ENCODE data around the gene MOK. TPM values are rescaled to one million over a fixed set of nuclear protein-coding genes. Genes with fewer than 3 reads are reported as not detected.

Gene MOK
- total and polyA plus RNA-seq, 5 experiments from 2014 or later: 1.1 to 4.0 (median 2.6) TPM

- Mint-ChIP-seq H3K4me1 (no peaks in the 10 kb centered on the region), H3K27ac (no peak overlapping the region), H3K27me3 (no peaks in the 10 kb centered on the region), H3K4me3 (no peak overlapping the region), H3K36me3 (no peaks in the 10 kb centered on the region), H3K9me3 (no peaks in the 10 kb centered on the region)
- ATAC-seq (peak in 1 of 2 donors; percentile 13), DNase-seq (no peak)
- POLR2A ChIA-PET: no interaction called here
These were observed 70.4 kb downstream of the MOK start for GRCh38 chr14:102234331-102235264.

GRCh38 chr14:102233081-102233480, 71.9 kb downstream of the MOK start:
- DNase-seq (no peak), ATAC-seq (no peak)
- H3K36me3 Mint-ChIP-seq: no peaks in the 10 kb centered on the region
- H3K4me3 Mint-ChIP-seq: no peak overlapping the region
- no peak overlapping the region for H3K27ac Mint-ChIP-seq
- H3K27me3 Mint-ChIP-seq: no peaks in the 10 kb centered on the region
- no peaks in the 10 kb centered on the region for H3K9me3 Mint-ChIP-seq
- H3K4me1 Mint-ChIP-seq: no peaks in the 10 kb centered on the region
- POLR2A ChIA-PET: no interaction called here

- Mint-ChIP-seq H3K36me3 (no peaks in the 10 kb centered on the region), H3K4me1 (no peaks in the 10 kb centered on the region)
These were observed 72.7 kb downstream of the MOK start for GRCh38 chr14:102232348-102232625.

DNA sequence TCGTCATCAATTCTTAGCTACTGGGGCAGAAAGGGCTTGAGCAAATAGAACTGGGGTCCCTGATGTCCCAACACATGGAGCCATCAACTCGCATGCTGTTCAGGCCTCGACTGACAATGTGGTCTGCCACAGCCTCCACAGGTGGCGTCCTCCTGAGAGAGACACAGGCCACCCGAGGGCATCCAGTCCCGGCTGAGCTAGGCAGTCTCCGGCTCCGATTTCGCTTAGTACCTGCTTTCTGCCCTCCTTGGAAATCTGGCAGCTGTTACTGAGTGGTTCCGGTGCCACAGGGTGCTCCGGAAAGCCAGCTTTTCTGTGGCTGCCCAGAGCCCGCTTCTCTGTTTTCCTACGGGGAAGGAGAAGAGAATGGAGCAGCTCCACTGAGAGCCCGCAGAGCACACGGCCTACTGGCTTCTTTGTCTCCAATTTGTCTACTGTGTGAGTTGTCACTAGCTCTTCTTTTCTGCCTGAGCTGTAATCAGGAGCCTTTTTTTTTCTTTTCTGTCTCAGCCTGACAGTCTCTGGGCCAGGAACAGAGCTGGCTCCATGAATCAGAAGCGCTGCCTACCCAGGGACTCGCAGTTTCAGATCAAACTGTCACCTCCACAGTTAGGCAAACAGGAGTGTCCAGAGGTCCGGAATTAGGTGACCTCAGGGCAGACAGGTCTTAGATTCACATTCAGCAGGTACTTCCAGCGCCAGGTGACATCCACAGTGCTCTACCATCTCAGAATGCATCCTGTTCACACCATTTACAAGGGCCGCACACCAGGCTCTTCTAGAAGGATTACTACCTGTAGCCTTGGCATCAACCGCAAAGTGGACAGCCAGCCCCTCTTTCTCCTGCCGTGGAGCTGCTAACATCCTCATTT, 73.3 kb downstream of the MOK start:
- POLR2A ChIA-PET: interaction anchor here (0.5 kb wide), 1 partner anchor 109 kb away, joined by 3 read pairs; no protein-coding TSS in a partner anchor
- H3K4me1 Mint-ChIP-seq: no peaks in the 10 kb centered on the region

More at GRCh38 chr14:102232348-102232625, 72.7 kb downstream of the MOK start:
- DNase-seq (no peak), ATAC-seq (no peak)
- Mint-ChIP-seq H3K27ac (no peak overlapping the region), H3K27me3 (no peaks in the 10 kb centered on the region), H3K4me3 (no peak overlapping the region), H3K9me3 (no peaks in the 10 kb centered on the region)
- POLR2A ChIA-PET: interaction anchor here (0.5 kb wide), 1 partner anchor 110 kb away, joined by 3 read pairs; no protein-coding TSS in a partner anchor

GRCh38 chr14:102230481-102231210, 74.3 kb downstream of the MOK start:
- peak overlapping the region in 2 of 10 donors; percentile 74 to 79 for H3K27ac Mint-ChIP-seq
- no peak overlapping the region for H3K4me3 Mint-ChIP-seq
- POLR2A ChIA-PET: interaction anchor here (0.7 kb wide), 1 partner anchor 280 kb away, joined by 3 read pairs; no protein-coding TSS in a partner anchor
- no peaks in the 10 kb centered on the region for H3K9me3 Mint-ChIP-seq
- no peaks in the 10 kb centered on the region for H3K36me3 Mint-ChIP-seq
- peaks cover 0 to 3% (median 1%) of the 10 kb centered on the region in 4 donors for H3K4me1 Mint-ChIP-seq
- ATAC-seq (no peak), DNase-seq (no peak)
- no peaks in the 10 kb centered on the region for H3K27me3 Mint-ChIP-seq

More for the DNA sequence above, 73.3 kb downstream of the MOK start:
- Mint-ChIP-seq H3K4me3 (no peak overlapping the region), H3K27ac (no peak overlapping the region), H3K36me3 (no peaks in the 10 kb centered on the region), H3K9me3 (no peaks in the 10 kb centered on the region), H3K27me3 (no peaks in the 10 kb centered on the region)
- ATAC-seq (no peak), DNase-seq (no peak)

DNA sequence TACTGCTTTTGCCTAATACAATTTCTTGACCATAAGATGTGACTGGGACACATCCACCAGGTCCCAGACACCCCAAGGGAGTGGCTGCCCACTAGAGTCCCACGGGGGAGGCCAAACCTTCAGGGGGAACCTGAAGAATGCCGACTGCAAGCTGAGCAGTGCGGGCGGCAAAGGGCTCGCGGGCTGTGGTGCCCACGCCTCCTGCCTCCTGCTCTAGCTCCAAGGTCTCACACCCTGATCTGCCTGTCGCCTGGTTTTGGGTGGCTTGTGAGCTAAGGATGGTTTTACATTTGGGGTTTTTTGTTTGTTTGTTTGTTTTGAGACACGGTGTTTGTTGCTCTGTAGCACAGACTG, 75.2 kb downstream of the MOK start:
- Mint-ChIP-seq H3K27me3 (no peaks in the 10 kb centered on the region), H3K9me3 (no peaks in the 10 kb centered on the region), H3K36me3 (peaks cover 0 to 2% (median under 1%) of the 10 kb centered on the region in 3 donors), H3K4me1 (peaks cover 0 to 3% (median 1%) of the 10 kb centered on the region in 4 donors), H3K4me3 (no peak overlapping the region), H3K27ac (no peak overlapping the region)
- POLR2A ChIA-PET: no interaction called here
- ATAC-seq (no peak), DNase-seq (no peak)

DNA sequence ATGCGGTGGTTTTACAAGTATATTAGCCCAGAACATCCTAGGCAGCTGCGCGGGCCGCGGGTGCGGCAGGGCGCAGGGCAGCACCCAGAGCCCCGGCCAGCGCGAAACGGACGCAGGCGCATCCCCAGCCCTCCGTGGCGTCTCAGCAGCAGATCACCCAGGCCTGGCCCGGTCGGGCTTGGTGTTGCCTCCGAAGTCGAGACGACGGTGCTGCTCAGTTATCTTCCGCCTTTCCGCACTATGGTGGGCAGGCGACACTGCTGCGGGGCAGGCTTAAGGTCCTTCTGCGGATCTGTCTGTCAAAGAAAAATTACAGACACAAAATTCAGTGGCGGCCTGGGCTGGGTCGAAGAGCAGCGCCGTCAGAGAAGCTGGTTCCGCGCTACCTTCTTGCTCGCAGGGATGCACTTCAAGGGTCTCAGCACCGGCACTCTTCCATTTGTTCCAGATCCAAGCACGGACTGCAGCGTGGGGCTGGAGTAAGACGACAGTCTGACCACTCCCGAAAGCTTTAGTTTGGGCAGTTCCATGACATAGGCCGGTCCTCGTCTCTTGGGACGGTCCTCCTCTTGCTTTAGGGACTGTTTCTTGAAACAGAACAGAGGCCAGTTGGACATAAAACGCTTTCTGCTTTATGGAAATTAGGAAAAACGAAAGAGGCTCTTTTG, 75.8 kb downstream of the MOK start:
- H3K27ac Mint-ChIP-seq: peak overlapping the region in 1 of 10 donors; percentile 29
- peaks cover 0 to 4% (median 2%) of the 10 kb centered on the region in 3 donors for H3K36me3 Mint-ChIP-seq
- H3K4me3 Mint-ChIP-seq: no peak overlapping the region
- peaks cover 0 to 3% (median 1%) of the 10 kb centered on the region in 4 donors for H3K4me1 Mint-ChIP-seq
- H3K9me3 Mint-ChIP-seq: no peaks in the 10 kb centered on the region
- DNase-seq (no peak), ATAC-seq (no peak)
- POLR2A ChIA-PET: no interaction called here
- no peaks in the 10 kb centered on the region for H3K27me3 Mint-ChIP-seq

DNA sequence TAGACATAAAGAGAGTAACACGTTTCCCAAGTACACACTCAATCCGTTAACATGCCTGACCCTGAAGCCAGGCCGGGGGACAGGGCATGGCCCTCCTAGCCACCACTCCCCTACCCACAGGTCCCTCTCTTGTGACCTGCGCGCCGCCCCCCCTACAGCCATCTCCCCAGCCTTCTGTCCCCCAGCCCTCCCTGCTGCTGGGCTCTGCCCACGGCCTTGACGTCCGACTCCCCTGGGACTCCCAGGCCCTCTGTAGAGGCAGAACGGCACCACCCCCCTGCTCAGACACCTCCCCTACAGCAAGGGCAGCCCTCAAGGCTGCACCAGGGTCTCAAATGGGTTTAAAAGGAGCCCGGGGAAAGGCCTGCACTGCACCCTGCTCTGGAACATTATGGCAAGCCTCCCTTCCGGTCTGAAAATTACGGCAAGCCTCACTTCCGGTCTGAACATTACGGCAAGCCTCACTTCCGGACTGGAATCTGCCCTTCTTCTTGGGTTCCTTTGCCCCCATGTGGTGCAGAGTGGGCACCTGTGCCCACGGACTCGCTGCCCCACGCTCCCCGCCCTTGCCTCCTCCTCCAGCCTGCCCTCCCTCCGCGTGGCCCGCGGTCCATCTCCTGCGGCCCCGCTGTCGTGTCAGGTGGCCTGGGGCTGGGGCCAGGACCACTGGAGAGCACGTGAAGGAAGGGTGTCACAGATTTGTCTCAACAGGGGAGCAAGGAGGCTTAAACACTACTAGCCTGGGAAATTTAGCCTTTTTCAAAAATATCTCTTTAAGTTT, 77.6 kb downstream of the MOK start:
- POLR2A ChIA-PET: no interaction called here
- H3K4me1 Mint-ChIP-seq: peaks cover 0 to 3% (median 1%) of the 10 kb centered on the region in 4 donors
- H3K36me3 Mint-ChIP-seq: peaks cover 0 to 10% (median 5%) of the 10 kb centered on the region in 3 donors

GRCh38 chr14:102226356-102227125, 78.4 kb downstream of the MOK start:
- peak overlapping the region in 1 of 10 donors; percentile 65 for H3K27ac Mint-ChIP-seq
- no peak for DNase-seq
- H3K9me3 Mint-ChIP-seq: no peaks in the 10 kb centered on the region
- no peaks in the 10 kb centered on the region for H3K27me3 Mint-ChIP-seq
- H3K4me1 Mint-ChIP-seq: peaks cover 0 to 3% (median 1%) of the 10 kb centered on the region in 4 donors
- POLR2A ChIA-PET: no interaction called here
- ATAC-seq: no peak
- no peak overlapping the region for H3K4me3 Mint-ChIP-seq
- H3K36me3 Mint-ChIP-seq: peaks cover 0 to 11% (median 5%) of the 10 kb centered on the region in 3 donors

More for the DNA sequence above, 77.6 kb downstream of the MOK start:
- H3K4me3 Mint-ChIP-seq: no peak overlapping the region
- peak overlapping the region in 2 of 10 donors; percentile 28 to 46 for H3K27ac Mint-ChIP-seq
- no peaks in the 10 kb centered on the region for H3K9me3 Mint-ChIP-seq
- DNase-seq (no peak), ATAC-seq (no peak)
- H3K27me3 Mint-ChIP-seq: no peaks in the 10 kb centered on the region

- Mint-ChIP-seq H3K27me3 (no peaks in the 10 kb centered on the region), H3K9me3 (no peaks in the 10 kb centered on the region), H3K4me3 (no peak overlapping the region), H3K4me1 (peaks cover 0 to 3% (median 1%) of the 10 kb centered on the region in 4 donors), H3K36me3 (peaks cover 0 to 12% (median 5%) of the 10 kb centered on the region in 3 donors), H3K27ac (peak overlapping the region in 2 of 10 donors; percentile 38 to 65)
- ATAC-seq (no peak), DNase-seq (no peak)
- POLR2A ChIA-PET: no interaction called here
These were observed 79.0 kb downstream of the MOK start for GRCh38 chr14:102225936-102226335.

DNA sequence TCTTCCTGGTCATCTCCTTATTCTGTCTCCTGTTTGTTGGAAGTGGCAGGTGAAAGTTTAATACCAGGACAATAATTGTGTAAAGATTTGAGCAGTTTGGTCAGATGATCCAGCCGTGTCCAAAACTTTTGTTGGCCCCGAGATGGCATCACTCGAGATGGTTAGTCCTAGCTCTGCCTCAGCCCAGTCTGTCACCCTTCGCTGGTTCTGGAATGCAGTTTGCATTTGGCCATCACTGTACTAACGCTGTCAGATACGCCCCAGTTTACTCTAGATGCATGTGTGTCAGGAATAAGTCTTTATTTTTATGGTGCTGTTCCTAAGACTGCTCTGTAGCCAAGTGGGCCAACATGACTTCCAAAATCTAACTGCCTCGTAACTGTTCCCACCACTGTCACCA, 79.6 kb downstream of the MOK start:
- ATAC-seq (no peak), DNase-seq (no peak)
- Mint-ChIP-seq H3K4me1 (peaks cover 0 to 3% (median 1%) of the 10 kb centered on the region in 4 donors), H3K27me3 (no peaks in the 10 kb centered on the region), H3K4me3 (no peak overlapping the region), H3K9me3 (no peaks in the 10 kb centered on the region), H3K27ac (peak overlapping the region in 3 of 10 donors; percentile 10 to 11 (median 11)), H3K36me3 (peaks cover 0 to 13% (median 5%) of the 10 kb centered on the region in 3 donors)
- POLR2A ChIA-PET: no interaction called here
